Endometrium (tissue), 2 donors: ENCODE data around the gene GET4.

ENCODE experiments used
- FAIRE-seq: peaks from 2 replicates; lab custom pipeline; 2012; peaks lifted over from hg19 to GRCh38; lab: Jason Lieb, UNC
- donor health status: control.
- donor health status: control.

Gene GET4, protein sequence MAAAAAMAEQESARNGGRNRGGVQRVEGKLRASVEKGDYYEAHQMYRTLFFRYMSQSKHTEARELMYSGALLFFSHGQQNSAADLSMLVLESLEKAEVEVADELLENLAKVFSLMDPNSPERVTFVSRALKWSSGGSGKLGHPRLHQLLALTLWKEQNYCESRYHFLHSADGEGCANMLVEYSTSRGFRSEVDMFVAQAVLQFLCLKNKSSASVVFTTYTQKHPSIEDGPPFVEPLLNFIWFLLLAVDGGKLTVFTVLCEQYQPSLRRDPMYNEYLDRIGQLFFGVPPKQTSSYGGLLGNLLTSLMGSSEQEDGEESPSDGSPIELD

DNA sequence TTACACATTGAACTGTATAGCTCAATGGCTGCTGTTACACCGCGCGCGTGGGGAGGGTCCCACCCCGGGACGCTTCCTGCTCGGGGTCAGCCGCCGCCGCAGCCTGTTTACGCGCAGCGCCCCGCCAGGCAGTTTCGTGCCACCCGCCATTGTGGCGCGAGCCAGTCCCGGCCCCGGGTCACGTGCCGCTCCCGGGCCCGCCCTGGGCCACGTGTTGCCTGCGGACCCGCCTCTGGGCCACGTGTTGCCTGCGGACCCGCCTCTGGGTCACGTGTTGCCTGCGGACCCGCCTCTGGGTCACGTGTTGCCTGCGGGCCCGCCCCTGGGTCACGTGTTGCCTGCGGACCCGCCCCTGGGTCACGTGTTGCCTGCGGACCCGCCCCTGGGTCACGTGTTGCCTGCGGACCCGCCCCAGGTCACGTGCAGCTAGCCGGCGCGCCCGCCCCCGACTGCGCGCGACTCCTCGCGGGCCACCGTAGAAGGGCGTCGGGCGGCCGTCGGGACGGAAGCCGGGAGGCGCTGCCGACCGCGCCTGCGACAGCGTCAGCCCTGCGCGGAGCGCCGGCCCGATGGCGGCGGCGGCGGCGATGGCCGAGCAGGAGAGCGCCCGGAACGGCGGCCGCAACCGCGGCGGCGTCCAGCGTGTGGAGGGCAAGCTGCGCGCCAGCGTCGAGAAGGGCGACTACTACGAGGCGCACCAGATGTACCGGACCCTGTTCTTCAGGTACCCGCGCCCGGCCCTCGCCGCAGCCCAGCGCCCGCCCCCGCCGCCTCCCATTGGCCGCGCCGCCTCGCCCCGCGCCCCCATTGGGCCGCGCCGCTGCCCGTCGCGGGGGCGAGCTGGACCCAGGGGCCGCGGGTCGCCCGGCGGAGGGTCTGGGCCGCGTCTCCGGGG, at the start of gene GET4:
Gene GET4 (plus strand): TSS at position 478 of the 895 bp plus-strand sequence. CDS start 92 bp downstream, at position 570.
- no peak for FAIRE-seq

DNA sequence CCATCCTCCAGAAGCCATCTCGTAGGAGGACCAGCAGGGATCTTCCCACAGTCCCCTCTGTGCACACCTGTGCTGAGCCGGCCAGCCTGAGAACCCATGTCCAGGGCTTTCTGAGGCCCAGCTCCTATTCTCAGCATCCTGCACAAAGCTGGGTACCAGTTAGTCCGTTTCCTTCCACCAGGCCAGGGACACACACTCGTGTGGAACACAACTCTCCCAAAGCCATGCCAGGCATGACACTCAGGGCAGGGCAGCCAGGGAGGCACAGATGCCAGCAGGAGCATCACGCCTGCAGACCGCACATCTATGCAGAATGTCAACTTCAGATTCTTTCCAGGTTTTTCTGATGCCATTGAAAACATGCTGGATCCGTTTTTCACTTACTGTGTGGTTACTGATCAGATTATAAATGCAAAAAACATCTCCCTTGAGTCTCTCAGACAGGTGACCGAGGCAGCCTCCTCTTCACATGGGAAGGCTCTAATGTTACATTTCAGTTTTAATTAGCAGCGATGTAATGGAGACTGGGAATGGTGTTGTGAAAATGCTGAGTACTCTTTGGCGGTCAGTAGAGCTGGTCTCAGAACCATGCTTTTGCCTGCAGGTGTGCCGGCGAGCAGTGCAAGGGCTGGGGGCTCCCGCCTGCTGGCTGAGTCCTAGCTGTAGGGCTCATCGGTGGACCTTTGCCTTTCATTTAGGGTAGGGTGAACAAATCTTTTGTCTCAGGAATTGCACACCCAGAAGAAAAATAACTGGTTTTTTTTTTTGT, 47.4 kb upstream of the GET4 start:
- no peak for FAIRE-seq

DNA sequence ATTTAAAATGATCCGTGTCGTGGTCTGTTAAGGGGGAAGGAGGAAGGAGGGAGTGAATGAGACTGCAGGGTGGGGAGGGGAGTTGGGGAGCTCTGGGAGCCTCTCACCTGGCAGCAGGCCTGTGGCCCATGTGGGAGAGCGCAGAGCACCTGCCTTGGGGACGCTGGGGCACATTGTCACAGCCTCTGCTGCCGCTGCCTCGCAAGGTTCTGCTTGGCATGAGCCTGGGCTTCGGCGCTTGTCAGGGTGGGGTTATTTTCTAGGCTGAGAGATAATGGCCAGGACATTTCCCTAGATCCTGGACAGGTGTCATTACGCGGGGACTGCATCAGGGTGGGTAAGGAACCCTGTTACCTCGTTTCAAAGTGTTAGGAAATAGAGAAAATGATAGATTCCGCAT, 46.3 kb upstream of the GET4 start:
- FAIRE-seq: no peak

DNA sequence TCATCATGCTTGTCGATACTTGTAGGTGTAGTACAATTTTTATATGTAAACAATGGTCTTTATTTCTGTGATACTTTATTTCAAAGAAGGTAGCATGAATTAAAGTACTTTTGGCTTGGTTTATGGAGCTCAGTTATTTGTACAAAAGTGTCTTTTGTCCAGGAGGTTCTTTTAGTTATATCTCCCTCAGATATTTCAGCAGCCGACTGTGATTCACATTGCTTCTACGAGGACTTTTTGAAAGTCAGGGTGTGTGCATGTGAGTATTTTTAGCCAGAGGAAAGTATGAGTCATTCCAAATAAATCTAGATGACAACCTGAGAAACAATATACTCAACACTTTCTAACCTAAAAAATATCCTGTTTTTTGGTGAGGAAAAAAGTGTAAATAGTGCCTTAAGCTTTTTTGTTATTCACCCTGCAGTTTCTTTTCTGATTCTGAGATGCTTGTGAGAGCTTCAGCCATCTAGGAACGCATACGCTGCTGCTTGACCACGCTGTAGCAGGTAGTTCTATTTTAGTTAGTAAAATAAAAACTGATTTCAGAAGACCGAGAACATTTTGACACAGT, 44.7 kb upstream of the GET4 start:
- FAIRE-seq: peak; percentile 89

DNA sequence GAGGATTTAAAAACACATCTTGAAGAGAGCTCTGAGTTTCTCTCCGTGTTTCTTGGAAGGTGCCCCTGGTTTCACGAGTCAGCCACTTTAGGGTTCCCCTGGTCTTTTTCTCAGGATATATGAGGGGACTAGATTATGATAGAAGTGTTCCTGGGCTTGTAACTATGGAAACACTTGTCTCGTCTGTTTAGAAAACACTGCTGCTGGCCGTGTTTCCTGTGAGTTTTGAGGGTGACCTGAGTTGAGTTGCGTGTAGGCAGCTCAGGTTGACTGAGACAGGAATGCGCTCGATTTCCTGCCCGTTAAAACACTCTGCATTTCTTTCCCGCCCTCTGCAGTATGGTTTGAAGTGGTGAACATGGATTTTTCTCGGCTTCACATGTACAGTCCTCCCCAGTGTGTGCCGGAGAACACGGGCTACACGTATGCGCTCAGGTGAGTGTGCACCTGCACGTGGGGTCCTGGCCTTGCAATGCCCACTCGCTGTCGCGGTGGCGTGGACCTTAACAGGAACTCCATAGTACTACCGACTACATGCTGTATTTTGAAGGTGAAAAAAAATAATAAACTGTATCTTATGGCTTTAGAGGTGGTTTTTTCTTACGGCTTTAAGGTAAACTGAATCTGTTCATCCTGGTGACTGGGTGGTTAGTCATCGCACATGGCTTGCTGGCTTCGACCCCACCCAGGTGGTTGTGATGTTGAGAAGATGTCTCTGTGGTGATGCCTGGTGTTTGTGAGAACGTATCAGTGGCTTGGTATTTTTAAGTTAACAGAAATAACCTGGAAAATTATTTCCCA, 44.0 kb upstream of the GET4 start, which contains the start of gene SUN1:
Gene SUN1 (plus strand): TSS at position 310 of the 801 bp plus-strand sequence. CDS start 49 bp downstream, at position 359.
- no peak for FAIRE-seq

DNA sequence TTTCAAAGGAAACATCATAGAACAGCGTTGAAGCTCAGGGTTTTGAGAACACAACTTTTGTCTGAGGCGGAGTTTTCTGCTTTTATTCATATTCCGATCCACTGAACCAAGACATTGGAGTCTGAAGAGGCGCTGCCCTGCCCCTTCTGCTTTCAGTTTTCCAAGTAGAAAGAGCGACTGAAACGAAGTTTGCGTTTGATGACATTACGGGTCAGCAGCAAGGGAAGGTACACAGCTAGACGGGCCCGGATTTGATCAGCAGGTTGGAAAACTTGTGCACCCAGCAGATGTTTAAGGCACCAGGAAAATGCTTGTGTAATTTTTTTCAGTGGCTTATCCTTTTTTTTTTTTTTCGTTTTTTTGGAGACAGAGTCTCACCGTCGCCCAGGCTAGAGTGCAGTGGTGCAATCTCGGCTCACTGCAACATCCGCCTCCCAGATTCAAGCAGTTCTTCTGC, 43.4 kb upstream of the GET4 start:
- no peak for FAIRE-seq

DNA sequence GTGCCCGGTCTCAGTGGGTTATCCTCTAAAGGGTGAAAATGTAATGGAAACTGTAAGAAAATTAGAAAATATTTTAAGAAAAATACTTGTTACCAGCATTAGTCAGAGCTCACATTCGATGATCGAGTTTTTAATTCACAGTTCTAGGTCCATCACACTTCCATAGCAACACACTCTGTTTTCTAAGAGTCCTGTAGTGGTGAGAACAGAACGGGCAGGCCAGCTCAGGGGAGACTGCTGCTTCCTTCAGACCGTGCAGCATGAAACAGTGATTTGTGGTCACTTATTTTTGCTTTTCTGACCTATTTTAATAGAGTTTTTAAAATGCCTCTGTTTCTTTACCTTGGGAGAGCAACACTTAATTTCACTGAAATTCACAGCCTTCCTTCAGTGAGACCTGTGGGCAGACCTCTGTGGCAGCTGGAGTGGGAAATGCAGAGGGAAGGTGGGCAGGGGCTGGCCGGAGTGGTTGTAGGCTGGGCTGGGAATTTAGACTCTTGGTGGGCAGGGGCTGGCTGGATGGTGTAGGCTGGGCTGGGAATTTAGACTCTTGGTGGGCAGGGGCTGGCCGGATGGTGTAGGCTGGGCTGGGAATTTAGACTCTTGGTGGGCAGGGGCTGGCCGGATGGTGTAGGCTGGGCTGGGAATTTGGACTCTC, 42.6 kb upstream of the GET4 start:
- FAIRE-seq: no peak

DNA sequence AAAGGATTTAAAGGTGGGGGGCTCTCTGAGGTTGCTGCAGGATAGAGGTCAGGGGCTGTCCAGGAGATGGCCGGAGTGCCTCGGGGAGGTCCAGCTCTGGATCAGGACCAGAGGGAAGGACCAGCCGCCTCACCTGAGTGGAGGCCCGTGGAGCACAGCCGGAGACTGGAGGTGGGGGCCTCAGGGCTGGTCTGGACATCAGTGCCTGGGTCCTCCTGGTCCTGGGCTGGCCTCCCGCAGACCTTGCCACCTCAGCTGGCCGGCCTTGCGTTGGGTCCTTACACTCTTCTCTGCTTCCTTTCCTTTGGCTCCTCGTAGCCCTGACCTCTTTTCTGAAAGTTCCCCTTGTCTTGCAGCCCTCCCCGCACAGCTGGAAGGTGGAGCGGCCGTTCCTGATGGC, 42.1 kb upstream of the GET4 start:
- no peak for FAIRE-seq

DNA sequence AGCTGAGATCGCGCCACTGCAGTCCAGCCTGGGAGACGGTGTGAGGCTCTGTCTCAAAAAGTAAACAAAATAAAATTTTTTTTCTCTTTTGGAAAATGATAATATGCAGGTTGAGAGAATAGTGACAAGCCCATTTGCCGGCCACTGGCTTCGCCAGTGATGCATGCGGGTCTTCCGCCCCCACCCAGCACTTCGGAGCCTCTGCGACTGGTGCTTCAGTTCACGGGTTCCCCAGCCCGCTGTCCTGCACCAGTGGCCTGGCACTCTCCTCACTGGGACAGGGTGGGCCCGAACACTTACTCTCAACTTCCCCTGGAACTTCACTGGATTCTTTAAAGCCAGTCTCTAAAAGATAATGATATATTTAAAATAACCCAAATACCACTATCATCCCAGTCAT, 41.3 kb upstream of the GET4 start:
- no peak for FAIRE-seq

DNA sequence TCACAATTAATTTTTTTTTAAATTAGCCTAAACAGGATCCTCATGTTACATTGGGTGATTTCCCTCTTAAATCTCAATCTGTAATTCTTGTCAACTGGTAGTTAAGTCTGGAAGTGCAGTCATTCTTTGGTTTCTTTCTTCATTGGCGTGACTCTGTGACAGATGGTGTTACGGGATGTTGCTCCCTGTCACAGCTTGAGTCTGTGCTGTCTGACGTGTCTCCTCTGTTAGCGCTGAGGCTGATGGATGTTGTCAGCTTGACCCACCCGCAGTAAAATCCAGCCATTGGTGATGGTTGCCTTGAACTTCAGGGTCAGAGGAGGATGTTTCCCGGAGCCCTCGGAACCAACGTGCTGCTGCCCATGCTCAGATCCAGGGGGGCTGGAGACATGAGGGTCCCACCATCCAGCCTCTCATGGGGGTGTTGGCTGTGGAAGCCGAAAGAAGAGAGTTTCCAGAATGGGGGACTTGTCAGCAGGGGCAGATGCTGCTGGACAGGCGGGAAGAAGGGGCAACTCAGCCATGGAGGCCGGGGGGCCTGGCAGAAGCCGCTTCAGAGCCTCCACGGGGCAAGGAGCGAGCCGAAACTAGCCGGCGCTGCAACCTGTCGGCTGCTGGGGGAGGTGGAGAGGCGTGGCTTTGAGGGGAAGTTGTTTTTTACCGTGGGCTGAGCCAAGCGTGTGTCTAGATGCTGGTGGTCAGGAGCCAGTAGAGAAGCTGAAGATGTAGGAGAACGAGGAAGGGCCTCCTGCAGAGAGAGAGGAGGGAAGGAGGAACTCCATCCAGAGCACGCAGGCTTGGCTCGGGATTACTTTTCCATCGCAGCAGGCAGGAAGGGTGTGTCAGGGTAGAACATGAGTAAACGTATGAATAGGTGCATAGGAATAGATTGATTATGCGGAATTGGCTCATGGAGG, 40.6 kb upstream of the GET4 start:
- FAIRE-seq: no peak

DNA sequence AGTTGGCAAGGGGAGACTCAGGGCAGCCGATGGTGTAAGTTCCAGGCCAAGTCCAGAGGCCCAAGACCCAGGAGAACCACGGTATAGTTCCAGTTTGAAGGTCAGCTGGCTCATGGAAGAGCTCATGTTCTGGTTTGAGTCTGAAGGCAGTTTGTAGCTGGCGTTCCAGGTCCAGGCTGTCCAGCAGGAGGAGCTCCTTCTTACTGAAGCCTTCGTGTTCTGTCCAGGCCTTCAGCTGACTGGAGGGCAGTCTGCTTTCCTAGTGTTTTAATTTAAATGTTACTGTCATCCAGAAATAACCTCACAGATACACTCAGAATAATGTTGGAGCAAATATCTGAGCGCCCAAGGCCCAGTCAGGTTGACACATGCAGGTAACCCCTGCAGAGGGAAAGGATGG, 39.9 kb upstream of the GET4 start:
- FAIRE-seq: no peak

DNA sequence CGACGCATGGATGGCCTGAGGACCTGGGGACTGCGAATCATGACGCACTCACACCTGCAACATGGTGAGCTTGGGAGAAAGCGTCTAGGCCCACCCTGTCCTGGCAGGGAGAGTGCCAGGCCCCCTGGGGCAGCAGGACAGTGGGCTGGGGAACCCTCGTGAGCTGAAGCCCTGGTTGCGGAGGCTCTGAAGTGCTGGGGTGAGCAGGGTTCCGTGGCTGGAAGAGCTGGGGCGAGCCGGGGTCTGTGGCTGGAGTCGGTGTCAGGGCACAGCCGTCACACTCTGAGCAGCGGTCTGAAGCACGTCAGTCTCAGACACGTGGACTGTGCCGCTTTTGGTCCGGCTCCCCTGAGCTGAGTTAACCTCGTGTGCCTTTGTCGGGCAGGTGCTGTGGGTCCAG, 39.4 kb upstream of the GET4 start:
- FAIRE-seq: no peak

DNA sequence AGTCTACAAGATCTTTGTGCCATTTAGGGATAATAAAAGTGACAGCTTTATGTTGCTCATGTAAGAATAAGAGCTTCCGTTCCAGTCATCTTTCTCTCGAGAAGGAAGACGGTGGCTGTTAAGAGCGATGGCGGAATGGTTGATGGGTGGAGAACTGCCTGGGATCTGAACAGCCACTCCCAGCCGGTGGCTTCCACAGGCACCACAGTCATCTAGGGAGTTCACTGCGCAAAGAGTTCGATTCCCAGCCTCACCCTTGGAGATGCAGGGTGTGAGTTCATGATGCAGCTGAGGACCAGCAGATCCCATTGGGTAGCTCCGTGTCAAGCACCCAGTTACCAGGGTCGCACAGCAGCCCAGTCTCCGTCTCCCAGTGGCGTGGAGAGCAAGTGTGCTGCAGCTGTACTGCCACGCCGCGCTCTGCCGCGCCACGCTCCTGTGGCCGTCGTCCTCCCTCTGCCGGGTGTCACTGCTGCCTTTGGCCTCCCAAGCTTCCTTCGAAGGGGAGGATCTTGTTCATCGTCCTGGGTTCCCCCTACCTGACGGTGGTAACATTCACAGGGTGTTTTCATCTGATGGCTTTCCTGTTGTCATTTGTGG, 36.3 kb upstream of the GET4 start:
- FAIRE-seq: no peak

DNA sequence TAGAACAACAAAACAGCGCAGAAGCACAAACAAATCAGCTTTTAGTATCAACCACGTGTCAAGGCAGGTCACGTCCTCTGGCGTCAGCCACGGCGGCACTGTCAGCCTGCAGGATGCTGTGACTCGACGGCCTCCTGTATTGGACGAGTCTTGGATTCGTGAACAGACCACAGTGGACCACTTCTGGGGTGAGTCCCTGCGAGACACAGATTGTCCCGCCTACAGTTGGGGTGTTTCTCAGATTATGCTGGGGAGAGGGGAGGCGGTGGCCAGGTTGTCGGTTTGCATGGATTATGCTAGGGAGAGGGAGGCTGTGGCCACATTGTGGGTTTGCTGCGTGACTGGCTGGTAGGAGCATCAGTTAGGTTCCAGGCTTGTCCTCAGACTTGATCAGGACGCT, 34.4 kb upstream of the GET4 start:
- FAIRE-seq: no peak

DNA sequence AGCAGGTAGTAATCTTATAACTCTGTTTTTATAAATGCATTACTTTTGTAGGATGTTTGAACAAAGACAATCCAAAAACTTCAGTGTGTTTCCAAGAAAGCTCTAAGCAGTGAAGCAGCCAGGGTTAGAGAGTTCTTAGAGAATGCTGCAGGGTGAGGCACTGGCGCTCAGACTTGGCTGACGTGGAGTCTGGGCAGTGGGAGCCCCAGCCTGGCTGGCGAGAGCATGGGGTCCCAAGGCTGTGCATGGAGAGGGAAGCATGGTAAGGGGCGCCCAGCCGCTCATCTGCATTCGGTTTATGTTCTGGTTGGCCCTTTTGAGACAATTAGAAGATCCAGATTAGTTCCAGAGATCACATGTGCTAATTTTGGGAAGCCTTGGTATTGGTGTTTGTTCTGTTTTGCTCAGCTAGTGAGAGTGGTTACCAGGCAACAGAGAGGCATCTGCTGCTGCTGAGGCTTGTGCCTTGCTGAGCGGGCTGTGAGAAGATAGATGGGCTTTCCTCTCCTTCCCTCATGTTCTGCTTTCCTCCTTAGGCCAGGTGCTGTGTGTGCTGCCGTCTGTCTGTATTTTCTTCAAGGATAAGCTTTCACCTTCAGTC, 33.8 kb upstream of the GET4 start:
- no peak for FAIRE-seq

DNA sequence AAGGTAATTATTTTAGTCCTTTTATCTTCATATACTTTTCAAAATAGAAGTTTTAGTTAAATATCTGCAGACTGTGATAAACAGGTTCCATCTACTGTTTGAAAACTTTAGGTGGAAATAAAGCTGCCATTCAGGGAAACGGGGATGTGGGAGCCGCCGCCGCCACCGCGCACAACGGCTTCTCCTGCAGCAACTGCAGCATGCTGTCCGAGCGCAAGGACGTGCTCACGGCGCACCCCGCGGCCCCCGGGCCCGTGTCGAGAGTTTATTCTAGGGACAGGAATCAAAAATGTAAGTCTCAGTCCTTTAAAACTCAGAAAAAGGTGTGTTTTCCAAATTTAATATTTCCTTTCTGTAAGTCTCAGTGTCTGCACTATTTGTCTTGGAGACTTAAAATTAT, 33.1 kb upstream of the GET4 start:
- FAIRE-seq: no peak

DNA sequence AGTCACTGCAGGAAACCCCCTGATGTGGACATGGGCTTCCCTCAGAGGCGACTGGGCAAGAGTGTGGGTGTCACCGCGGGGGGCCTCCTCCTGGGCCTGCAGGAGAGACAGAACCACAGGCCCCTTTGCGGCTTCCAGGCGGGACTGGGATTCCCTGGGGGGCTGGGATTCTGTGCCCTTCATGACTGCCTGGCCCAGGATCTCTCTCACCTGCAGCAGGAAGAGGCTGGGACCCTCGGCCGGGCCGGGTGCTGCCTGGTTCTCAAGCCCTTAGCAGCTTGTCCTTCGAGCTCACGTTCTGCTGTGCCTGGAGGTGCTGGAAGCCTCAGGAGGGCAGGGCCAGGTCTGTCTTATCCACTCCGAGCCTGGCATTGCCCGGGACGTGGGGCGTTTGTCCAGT, 32.3 kb upstream of the GET4 start:
- FAIRE-seq: no peak

DNA sequence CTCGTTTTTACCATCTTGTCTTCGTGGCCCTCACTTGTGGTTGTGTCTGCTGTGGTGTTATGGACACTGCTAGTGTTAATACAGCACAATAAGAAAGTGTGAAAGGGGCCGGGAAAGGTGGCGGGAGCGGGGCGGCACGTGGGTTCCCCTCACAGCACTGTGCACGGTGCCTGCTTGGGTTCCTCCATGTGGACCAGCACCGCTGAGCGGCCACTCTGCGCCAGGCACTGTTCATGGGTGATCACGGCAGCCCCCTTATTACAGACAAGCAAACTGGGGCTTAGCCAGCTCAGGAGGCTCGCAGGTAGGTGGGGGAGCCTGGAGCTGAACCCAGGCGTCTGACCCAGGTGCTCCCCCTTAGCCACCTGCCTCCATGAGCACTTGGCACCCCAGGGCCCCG, 31.8 kb upstream of the GET4 start:
- FAIRE-seq: no peak

DNA sequence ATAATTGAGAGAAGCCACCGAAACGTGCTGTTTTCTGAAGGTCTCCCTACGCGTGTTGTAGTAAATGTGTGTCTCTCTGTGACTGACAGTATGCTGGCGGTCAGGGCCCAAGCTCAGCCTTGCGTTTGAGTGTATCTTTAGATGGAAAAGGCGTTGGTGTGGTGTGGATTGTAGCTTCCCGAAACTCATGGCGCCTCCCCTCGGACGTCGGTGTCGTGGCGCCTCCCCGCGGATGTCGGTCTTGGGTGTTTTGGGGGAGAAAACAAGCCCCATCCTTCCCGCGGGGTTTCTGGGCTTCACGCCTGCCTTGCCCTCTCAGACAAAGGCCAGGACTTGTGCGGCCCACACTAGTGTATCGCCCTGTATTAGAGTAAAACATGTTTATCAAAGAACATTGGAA, 31.3 kb upstream of the GET4 start:
- no peak for FAIRE-seq
